Stimulated activated CD4-positive, alpha-beta T cell treated with anti-CD3 and anti-CD28 coated beads, TNF-alpha, amount 100 ng/mL, for 4 hours (primary cell): ENCODE measurements around the gene B4GALNT2.

Source experiments
- DNase-seq, 3 experiments: peaks; one replicate each; pipeline ENCODE4 v3.0.0-alpha.2; 2020; ENCODE audit warnings: low read depth in 3 of 3

The B4GALNT2 gene

DNA sequence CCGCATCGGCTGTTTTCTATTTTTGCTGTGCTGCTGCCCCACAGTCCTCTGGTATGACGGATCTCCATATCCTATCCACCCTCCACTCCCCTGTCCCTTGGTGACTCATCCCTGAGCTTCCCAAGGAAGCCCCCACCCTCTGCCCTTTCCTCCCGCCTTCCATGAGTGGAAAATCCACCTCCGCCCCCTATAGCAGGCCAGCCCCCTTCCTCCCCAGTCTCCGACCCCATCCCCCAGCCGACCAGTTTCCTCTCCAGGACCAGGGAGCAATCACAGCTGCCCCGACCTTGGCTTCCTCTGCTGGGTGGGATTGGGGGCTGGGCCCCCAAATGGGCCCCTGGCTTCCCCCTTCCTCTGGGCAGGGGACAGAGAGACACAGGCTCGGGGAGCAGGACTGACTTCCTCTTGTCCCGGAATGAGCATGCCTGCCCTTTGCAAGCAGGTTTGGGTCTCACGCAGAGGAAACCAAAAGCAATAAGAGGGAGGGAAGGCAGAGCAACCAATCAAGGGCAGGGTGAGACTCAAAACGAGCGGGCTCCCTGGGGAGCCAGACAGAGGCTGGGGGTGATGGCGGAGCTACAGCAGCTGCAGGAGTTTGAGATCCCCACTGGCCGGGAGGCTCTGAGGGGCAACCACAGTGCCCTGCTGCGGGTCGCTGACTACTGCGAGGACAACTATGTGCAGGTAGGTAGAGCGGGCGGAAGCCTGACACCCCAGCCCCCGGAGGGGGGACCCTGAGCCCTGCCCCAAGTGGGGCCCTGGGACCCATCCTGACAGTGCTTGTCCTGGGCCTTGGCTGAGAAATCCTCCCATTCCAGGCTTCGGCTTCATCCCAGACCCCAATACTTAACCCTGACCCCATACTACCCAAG is 77.8 kb downstream of the B4GALNT2 start, which contains the start of the genes ABI3 and GNGT2:
Gene ABI3 (plus strand): TSS at position 550 of the 872 bp plus-strand sequence. CDS start 18 bp downstream, at position 568.
Gene GNGT2 (minus strand): TSS at position 417 of the 872 bp plus-strand sequence. CDS start 3,152 bp downstream, outside the sequence.
- DNase-seq = no peak

DNA sequence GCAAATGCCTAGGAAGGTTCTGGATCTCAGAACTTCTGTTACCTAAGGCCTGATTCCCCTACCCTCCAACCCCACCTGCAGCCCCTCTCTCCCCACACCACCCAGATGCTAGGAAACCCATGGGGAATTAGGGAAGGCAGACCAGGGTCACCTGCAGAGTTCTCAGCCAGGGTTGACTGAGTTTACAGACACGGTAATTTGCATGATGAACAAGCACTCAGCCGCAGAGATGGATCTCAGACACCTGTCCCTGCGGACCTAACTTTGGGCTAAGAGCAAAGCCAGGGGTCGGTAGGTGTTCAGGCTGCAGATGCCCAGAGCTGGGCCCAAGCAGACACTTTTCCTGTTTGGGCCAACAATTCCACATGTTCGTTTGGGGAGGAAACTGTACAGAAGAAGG is 80.8 kb downstream of the B4GALNT2 start:
- no peak for DNase-seq

DNA sequence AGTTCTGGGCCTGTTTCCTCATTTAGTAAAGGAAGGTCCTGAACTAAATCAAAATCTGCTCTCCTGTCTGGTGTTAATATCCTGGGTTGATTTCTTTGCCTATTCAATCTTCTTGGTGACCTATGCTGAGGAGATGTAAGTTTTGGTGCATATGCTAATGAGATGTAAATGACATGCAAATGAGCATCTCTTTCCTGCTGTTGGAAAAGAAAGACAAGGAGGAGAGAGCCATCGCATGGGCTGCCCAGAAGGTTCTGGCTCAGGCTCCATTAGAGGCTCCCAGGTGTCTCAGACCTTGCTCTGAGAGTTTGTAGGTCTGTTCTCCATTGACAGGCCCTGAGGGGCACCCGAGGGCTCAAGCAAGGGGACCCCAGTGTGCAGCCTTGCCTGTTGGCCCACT is 81.3 kb downstream of the B4GALNT2 start:
- no peak for DNase-seq

- no peak for DNase-seq
These were observed 82.2 kb downstream of the B4GALNT2 start for GRCh38 chr17:49214676-49215360.

DNA sequence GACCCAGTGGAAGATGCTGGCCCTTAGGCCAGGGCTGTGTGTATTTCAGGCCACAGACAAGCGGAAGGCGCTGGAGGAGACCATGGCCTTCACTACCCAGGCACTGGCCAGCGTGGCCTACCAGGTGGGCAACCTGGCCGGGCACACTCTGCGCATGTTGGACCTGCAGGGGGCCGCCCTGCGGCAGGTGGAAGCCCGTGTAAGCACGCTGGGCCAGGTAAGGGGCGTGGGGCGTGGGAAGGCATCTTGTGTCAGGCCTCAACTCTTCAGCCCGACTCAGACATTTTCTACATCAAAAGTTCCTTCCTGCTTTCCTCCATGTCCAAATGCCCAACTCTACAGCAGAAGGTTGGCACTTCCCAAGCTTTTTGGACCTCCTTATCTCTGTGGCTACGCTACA is 83.9 kb downstream of the B4GALNT2 start:
- no peak for DNase-seq

DNA sequence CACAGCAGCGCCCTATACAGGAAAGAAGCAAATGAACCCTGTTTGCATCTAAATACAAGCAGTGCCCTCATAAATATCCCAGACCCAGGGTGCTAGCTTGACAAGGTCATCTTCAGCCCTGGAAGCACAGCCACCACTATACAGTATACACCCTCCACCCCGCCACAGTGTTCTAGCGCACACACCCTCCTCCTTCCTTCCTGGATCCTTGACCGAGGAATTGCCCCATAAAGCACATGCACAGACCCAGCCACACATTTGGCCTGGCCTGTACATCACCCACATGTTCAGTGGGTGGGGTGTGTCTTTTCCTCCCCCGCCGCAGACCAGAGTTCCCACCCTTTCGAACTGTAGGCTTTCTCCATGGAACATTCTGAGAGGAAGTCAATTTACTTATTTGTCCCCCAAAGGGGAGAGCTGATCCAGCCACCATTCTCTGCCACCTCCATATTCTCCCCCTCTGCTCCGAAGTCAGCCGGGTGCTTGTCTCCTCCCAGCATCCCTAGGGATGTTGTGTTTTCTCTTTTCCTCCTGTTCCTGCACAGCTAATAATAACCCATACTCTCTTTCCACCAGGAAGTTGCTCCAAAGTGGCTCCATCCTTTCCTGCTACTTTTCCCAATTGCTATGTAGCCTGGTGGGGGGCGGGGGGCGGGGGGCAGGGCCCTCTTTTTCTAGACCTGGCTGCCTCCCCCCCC is 84.5 kb downstream of the B4GALNT2 start:
- DNase-seq = no peak

- DNase-seq = no peak
These were observed 85.3 kb downstream of the B4GALNT2 start for GRCh38 chr17:49217651-49218413.

DNA sequence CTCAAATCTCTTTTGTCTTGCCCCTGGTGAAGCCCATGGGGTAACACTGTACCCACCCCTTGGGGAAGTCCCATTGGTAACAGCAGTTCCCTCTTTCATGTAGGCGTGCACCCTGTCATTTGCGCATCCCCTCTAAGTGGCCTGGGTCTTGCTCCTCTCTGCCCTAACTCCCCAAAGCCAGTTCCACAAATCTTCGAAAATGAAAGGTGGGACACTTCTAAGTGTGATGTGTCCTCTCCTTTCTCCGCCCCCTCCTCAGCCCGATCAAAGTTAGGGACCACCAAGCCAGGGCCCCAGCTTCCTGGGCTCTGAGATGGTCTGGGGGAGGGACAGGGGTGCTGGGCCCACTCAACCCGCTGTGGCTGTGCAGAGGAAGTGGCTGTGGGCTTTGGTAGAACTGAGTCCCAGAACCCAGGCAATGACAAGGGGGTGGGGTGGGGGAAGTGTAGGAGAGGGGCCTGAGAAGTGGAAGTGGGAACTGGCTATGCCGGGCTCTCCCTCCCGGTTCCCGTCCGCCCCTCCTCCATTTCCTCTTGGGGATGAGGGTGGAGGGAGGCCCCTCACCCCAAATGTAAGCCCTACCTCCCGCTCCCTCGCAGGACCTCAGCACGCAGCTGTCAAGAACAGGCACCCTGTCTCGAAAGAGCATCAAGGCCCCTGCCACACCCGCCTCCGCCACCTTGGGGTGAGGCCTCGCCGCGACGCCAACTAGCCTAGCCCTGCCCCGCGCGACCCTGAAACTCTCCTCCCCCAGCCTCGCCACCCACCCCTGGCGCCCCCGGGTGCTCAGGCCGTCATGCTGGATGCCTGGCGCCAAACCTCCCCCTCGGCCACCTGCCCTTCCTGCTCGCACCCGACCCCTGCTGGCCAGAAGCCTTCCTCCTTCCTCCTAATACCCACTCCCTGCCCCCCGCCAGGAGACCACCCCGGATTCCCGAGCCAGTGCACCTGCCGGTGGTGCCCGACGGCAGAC is 86.7 kb downstream of the B4GALNT2 start:
- DNase-seq = no peak

- DNase-seq = no peak
These were observed 87.4 kb downstream of the B4GALNT2 start for GRCh38 chr17:49219987-49220386.

DNA sequence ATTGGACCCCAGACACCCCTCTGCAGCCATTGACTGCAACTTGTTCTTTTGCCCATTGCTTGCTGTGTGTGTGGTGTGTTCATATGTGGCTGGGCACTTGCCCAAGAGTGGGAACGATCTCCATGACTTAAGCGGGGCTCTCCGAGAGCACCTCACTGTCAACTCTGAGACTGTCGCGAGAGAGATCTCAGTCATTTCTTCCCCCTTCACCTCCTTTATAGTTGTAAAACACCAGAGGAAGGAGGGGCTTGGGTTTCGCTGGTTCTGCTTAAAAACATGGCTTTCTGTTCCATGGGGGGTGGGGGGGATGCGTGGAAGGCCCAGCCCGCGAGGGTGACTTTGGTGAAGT is 90.6 kb downstream of the B4GALNT2 start:
- no peak for DNase-seq

- DNase-seq = peak in 2 of 3 experiments; percentile 48 to 51
These were observed 91.1 kb downstream of the B4GALNT2 start for GRCh38 chr17:49223517-49224197.

DNA sequence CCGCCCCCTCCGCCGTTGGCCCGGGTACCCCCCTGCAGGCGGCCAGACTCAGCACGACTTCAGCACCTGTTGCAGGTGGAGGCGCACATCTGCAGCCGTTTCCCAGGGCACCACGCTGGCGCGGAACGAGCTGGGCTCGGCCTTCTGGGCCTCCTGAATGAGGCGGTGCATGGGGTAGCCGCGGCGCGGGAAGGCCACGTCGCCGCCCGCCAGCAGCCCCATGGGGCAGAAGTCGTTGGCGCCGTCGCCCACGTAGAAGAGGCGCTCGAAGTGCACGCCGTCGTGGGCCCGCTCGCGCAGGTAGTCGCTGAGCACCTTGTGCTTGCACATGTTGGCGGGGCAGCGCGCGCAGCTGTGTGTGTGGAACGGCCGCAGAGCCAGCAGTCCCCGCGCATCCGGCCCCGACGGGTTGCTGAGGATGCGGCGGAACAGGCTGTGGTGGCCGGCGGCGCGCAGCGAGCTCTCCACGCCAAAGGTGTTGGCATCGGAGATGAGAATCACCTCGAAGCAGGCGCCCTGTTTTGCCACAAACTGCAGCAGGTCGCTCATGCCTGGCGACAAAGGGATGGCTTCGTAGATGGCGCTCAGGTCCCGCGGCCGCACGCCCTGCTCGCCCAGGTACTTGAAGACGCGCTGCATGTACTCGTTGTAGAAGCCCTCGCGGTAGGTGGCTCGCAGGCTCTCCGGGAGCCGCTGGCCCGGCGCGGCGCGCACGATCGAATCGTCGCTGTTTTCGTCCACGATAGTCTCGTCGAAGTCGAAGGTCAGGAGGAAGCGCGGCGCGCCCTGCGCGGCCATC is 91.8 kb downstream of the B4GALNT2 start:
- DNase-seq = no peak

DNA sequence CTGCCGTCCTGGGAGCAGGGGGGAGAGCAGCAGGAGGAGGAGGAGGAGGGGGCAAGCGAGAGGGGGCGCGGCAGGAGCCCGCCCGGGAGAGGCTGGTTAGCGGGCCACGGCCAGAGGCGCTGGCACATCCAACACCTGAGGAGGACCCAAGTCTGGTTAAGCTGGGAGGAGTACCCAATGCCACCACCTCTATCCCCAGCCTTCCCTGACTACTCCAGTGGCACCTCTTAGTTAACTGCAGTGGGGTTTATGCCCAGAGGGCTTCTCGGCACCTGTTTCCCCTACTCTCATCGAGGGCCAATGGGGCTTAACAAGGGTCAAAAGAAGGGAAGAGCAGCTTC is 92.4 kb downstream of the B4GALNT2 start:
- no peak for DNase-seq

DNA sequence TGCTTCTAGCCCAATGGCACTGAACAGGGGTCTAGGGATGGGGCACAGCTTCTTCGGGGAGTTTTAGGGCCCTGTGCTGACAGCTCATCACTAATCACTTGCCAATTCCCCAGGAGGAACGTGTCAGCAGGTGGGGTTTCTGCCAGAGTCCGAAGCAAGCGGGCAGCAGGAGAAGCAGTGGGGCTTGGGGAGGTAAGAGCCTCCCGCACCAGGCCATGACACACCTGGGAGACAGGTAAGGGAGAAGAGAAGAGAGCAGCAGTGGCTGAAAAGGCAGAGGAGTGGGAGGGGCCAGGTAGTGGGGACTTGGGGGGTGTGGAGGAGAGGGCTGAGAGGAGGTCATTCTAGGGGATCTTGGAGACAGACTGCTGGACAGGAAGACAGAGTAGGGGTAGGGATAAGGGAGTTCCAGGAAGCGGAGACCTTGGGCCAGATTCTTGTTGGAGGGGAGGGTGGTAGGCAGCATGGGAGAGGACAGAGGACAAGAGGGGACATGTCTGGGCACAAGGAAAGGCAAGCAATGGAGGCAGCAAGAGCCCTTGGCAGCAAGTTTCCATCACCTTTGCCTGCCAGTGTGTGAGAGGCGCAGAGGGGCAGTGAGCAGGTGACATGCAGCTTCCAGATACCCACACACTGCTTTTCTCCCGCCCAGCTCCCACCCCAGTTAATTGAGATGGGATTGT is 93.1 kb downstream of the B4GALNT2 start:
- DNase-seq = no peak
